Adrenal gland (tissue), 12 donors: ENCODE results near the gene PROM1. TPM values are rescaled to one million over a fixed set of nuclear protein-coding genes. Genes with fewer than 3 reads are reported as not detected.

Source experiments
- DNase-seq, 7 donors: peaks; one replicate each; pipeline ENCODE4 v3.0.0-alpha.2; 2019 to 2020
- H3K27ac ChIP-seq, 5 donors: fragments of 200-600 bp; sonication (generic) in 4 of 5; 1 replicate in 3 of 5; 2 replicates in 2 of 5; pipeline versions ENCODE4 v1.5.1 to v1.8.0; 2016 to 2020; ENCODE audit warnings: mild to moderate bottlenecking in 1 of 5
- H3K27me3 ChIP-seq: fragments of 200-600 bp; 2 replicates; pipeline ENCODE4 v1.8.0; 2021
- H3K36me3 ChIP-seq, 2 donors: fragments of 200-600 bp; replicated peaks in 1 of 2; 1 replicate in 1 of 2; 2 replicates in 1 of 2; pipeline versions ENCODE4 v1.5.1 to v1.8.0; 2018 to 2022
- H3K4me1 ChIP-seq, 2 donors: fragments of 200-600 bp; replicated peaks in 1 of 2; 1 replicate in 1 of 2; 2 replicates in 1 of 2; pipeline versions ENCODE4 v1.5.1 to v1.8.0; 2018 to 2021
- H3K4me3 ChIP-seq, 4 donors: fragments of 200-600 bp; sonication (generic) in 3 of 4; one replicate each; pipeline ENCODE4 v1.5.1; 2016 to 2018
- H3K9me3 ChIP-seq, 3 donors: fragments of 200-600 bp; sonication (generic) in 1 of 3; replicated peaks in 1 of 3; 1 replicate in 2 of 3; 2 replicates in 1 of 3; pipeline versions ENCODE4 v1.5.1 to v1.8.0; 2016 to 2021
- POLR2A ChIP-seq, 2 donors: fragments of 450-650 bp; IDR thresholded peaks; one replicate each; pipeline ENCODE4 v1.6.1; 2017; ENCODE audit warnings: antibody characterized with exemption in 2 of 2, mild to moderate bottlenecking in 2 of 2, moderate library complexity in 1 of 2
- WGBS, 4 donors: extraction: QIAGEN DNeasy Blood & Tissue Kit in 2 of 4; methylation state at CpG; one replicate each; pipeline versions ENCODE4 v1.1.5 to v1.1.7; 2013 to 2017; 5-methylcytosine and 5-hydroxymethylcytosine counted together
- intact Hi-C, 2 donors: fragments of 100-400 bp; cut with DNase I; formaldehyde crosslinking; loops; one replicate each; pipeline versions ENCODE4 v1.14.1 to v1.15.0; 2022 to 2023
- polyA plus RNA-seq, 3 donors: library from polyadenylated mRNA; stranded (reverse); fragments of 200-250 nt in 2 of 3; fragments of 350-450 nt in 1 of 3; fragmentation: Illumina TruSeq in 1 of 3; extraction: RNeasy Lipid Tissue Mini Kit (QIAGEN cat#74804) in 1 of 3; gene quantifications; one replicate each; pipeline ENCODE4 v1.2.3, GENCODE V29; 2013 to 2014
- total RNA-seq, 9 donors: library from RNA; depleted of rRNA in 4 of 9; stranded (reverse); fragments of >200 nt in 4 of 9; fragments of 120-200 nt in 1 of 9; fragmentation: NEBNext Ultra II Directional in 1 of 9; extraction: Animal tissue kit (Norgen Biotek cat#: 25700) in 1 of 9; gene quantifications; one replicate each; pipeline versions ENCODE4 v1.1.0 to v1.2.4, GENCODE V29; 2013 to 2023
- TF ChIP-seq, protein P1 (sequence below), 6 experiments: fragments of 450-650 bp in 4 of 6; fragments of 200-600 bp in 2 of 6; sonication (generic) in 1 of 6; IDR thresholded peaks; 1 replicate in 5 of 6; 2 replicates in 1 of 6; pipeline versions ENCODE4 v1.5.1 to v1.8.0; 2016 to 2021; ENCODE audit warnings: antibody characterized with exemption in 6 of 6, mild to moderate bottlenecking in 2 of 6, moderate library complexity in 1 of 6
- donor health status: healthy with polysubstance abuse.
- donor health status: Bipolar disorder and iron deficiency.
- donor health status: DM: yes; HTN: yes; CAD: no.
- donor health status: DM: no; HTN: no; CAD: no.
- donor health status: DM: no; HTN: no; CAD: no.
- donor health status: DM: yes; HTN: yes; CAD: no.

PROM1 gene
- total and polyA plus RNA-seq, 12 donors, result 0.14 to 1.6 (median 0.39) TPM; not detected in 4

DNA sequence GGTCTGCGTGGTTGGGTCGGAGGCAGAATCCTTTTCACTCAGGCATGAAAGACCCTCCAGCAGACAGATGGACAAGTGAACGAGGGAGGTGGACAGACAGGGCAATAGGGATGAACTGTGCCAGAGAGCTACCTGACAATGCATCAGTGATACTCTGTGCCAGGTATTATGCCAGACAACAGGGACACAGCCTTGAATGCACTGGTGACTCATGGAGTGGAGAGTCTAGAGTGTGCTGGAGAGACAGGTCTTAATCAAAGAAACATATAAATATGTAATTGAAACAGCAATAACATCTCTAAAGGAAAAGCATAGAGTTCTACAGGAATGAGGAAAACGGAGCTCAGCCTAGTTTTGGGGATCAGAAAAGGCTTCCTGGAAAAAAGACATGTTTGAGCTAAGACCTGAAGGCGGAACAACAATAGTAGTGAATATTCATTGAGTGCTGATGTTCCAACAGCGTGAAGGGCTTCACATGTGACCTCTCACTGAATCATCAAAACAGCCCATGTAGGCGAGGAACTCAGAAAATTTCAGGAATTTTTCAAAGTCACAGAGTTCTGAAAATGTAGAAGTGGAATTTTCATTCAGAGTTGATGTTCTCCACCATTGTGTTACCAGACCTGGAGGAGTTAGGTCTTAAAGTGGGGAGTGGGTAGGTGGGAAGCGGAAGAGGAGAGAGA lies 100.8 kb downstream of the PROM1 start:
- Histone ChIP-seq H3K27me3 (no peaks in the 10 kb centered on the region), H3K9me3 (no peaks in the 10 kb centered on the region), H3K27ac (no peak overlapping the region), H3K36me3 (no peaks in the 10 kb centered on the region), H3K4me3 (no peak overlapping the region), H3K4me1 (no peaks in the 10 kb centered on the region)
- intact Hi-C loops, result no loop called here
- DNase-seq, result no peak
- TF ChIP-seq POLR2A (IDR thresholded peaks at IDR 0.05), result no peak
- TF ChIP-seq, protein P1, sequence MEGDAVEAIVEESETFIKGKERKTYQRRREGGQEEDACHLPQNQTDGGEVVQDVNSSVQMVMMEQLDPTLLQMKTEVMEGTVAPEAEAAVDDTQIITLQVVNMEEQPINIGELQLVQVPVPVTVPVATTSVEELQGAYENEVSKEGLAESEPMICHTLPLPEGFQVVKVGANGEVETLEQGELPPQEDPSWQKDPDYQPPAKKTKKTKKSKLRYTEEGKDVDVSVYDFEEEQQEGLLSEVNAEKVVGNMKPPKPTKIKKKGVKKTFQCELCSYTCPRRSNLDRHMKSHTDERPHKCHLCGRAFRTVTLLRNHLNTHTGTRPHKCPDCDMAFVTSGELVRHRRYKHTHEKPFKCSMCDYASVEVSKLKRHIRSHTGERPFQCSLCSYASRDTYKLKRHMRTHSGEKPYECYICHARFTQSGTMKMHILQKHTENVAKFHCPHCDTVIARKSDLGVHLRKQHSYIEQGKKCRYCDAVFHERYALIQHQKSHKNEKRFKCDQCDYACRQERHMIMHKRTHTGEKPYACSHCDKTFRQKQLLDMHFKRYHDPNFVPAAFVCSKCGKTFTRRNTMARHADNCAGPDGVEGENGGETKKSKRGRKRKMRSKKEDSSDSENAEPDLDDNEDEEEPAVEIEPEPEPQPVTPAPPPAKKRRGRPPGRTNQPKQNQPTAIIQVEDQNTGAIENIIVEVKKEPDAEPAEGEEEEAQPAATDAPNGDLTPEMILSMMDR (IDR thresholded peaks at IDR 0.05), result no peak
- 79 to 88% (median 82%) methylated on average over 8 of the region's 8 CpGs for WGBS, 4 donors

GRCh38 chr4:15976456-15977447 lies 107.1 kb downstream of the PROM1 start:
- Histone ChIP-seq H3K4me1 (no peaks in the 10 kb centered on the region), H3K4me3 (no peak overlapping the region), H3K9me3 (no peaks in the 10 kb centered on the region), H3K27ac (no peak overlapping the region), H3K27me3 (no peaks in the 10 kb centered on the region), H3K36me3 (no peaks in the 10 kb centered on the region)
- TF ChIP-seq POLR2A (IDR thresholded peaks at IDR 0.05), result no peak
- TF ChIP-seq, protein P1 (IDR thresholded peaks at IDR 0.05), result no peak
- intact Hi-C loops, result no loop called here
- WGBS, 4 donors, result 70 to 83% (median 79%) methylated on average over 6 to 7 of the region's 7 CpGs
- no peak for DNase-seq

- WGBS, 4 donors, result 69 to 81% (median 78%) methylated on average over 8 to 9 of the region's 9 CpGs
- intact Hi-C loops, result no loop called here
- no peaks in the 10 kb centered on the region for H3K4me1 ChIP-seq
- no peaks in the 10 kb centered on the region for H3K36me3 ChIP-seq
- TF ChIP-seq, protein P1 (IDR thresholded peaks at IDR 0.05), result no peak
- H3K9me3 ChIP-seq, result no peaks in the 10 kb centered on the region
- H3K27me3 ChIP-seq, result no peaks in the 10 kb centered on the region
- DNase-seq, result no peak
- H3K27ac ChIP-seq, result no peak overlapping the region
- no peak overlapping the region for H3K4me3 ChIP-seq
Observed at GRCh38 chr4:15971068-15971801, 112.6 kb downstream of the PROM1 start.
